Endothelial cell of umbilical vein (primary cell): ENCODE measurements around the gene FADS2.

Experiments
- MYC ChIP-seq: IDR thresholded peaks from one replicate; pipeline ENCODE4 v1.6.1; 2011; ENCODE audit warnings: mild to moderate bottlenecking, low read depth, low read length
- POLR2A ChIP-seq: IDR thresholded peaks from 2 replicates; pipeline ENCODE4 v1.6.1; 2012; ENCODE audit warnings: low read depth, mild to moderate bottlenecking, control low read depth, low read length
- POLR2AphosphoS5 ChIP-seq: IDR thresholded peaks from 2 replicates; pipeline ENCODE4 v1.6.1; 2012; ENCODE audit warnings: low read depth, mild to moderate bottlenecking, control low read depth, low read length, moderate library complexity; ENCODE audit not compliant: insufficient read depth
- TF ChIP-seq, protein P1 (sequence below), 2 donors: IDR thresholded peaks; 1 replicate in 1 of 2; 2 replicates in 1 of 2; pipeline ENCODE4 v1.5.1; 2011; ENCODE audit warnings: low read length in 2 of 2, mild to moderate bottlenecking in 2 of 2, moderate library complexity in 2 of 2, control low read depth in 1 of 2, inconsistent platforms in 1 of 2, low read depth in 1 of 2; ENCODE audit not compliant: insufficient read depth in 1 of 2; ENCODE audit errors: extremely low read depth in 1 of 2
- TF ChIP-seq, protein P2 (sequence below): IDR thresholded peaks from 2 replicates; pipeline ENCODE4 v1.6.1; 2011; ENCODE audit not compliant: insufficient read depth, insufficient read length

DNA sequence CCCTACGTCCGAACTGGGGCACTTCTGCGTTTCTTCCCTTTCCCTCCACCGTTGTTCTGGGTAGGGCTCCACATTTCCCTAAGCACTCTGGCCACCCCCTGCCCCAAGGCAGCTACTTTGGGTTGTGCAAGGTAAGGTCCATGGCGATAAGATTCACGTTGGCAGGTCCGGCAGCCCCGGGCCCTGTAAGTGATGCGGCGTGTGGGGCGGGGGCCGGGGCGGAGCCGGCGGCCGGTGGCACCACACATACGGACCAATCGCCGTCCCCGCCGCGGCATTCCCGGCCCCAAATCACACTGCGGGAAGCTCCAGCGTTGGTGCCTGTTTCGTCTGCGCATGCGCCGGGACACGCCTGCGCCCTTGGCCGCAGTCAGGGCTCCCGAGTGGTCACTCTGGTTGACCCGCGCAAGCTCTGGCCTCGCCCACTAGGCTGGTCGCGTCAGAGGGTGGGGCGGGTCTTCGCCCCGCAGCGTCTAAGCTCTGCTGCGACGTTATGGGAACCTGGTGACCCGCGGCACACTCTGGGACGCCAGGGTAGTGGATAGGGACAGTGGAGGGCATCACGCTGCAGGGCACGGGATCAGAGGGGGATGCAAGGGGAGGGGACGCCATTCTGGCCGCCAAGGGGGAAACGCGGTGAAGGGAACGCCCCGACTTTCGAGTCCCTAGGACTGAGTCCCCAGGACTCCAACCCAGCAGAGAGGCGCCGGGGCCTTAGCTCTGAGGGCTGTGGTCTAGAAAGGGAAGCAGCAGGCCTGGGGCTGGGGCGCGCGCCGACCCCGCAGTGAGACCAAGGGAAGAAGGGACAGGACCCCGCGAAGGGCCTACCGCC is 12.9 kb upstream of the FADS2 start:
- TF ChIP-seq POLR2A (peak; percentile 87), MYC (no peak), POLR2AphosphoS5 (peak; percentile 84)
- TF ChIP-seq, protein P1, sequence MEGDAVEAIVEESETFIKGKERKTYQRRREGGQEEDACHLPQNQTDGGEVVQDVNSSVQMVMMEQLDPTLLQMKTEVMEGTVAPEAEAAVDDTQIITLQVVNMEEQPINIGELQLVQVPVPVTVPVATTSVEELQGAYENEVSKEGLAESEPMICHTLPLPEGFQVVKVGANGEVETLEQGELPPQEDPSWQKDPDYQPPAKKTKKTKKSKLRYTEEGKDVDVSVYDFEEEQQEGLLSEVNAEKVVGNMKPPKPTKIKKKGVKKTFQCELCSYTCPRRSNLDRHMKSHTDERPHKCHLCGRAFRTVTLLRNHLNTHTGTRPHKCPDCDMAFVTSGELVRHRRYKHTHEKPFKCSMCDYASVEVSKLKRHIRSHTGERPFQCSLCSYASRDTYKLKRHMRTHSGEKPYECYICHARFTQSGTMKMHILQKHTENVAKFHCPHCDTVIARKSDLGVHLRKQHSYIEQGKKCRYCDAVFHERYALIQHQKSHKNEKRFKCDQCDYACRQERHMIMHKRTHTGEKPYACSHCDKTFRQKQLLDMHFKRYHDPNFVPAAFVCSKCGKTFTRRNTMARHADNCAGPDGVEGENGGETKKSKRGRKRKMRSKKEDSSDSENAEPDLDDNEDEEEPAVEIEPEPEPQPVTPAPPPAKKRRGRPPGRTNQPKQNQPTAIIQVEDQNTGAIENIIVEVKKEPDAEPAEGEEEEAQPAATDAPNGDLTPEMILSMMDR (IDR thresholded peaks at IDR 0.05; ENCODE audit: extremely low read depth in 1 of 2, insufficient read depth in 1 of 2, low read depth in 1 of 2, low read length in 2 of 2) = no peak
- TF ChIP-seq, protein P2, sequence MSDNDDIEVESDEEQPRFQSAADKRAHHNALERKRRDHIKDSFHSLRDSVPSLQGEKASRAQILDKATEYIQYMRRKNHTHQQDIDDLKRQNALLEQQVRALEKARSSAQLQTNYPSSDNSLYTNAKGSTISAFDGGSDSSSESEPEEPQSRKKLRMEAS = no peak
